HG02938 (cell line): ENCODE measurements around the gene DNAAF3.
"Not testable (repeated sequence)": the region's sequence is repeated elsewhere in the genome, so short reads cannot be mapped to it uniquely, and the experiment has no call there.

Source experiments
- ATAC-seq: cut with Tn5 transposase; IDR thresholded peaks from one replicate; pipeline ENCODE4 v1.9.1; 2021; ENCODE audit warnings: mild to moderate bottlenecking, moderate library complexity; ENCODE audit not compliant: unreplicated experiment

DNAAF3 gene

DNA sequence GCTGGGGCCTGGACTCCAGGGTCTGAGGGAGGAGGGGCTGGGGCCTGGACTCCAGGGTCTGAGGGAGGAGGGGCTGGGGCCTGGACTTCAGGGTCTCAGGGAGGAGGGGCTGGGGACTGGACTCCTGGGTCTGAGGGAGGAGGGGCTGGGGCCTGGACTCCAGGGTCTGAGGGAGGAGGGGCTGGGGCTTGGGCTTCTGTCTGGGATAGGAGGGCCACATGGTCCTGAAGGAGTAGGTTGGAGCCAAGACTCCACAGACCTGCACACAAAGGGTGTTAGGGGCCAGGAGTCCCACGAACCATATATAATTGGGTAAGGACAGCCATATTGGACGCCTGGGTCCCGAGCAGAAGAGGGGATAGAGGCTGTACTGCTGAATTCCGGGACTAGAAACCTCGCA, 10.6 kb downstream of the DNAAF3 start:
- ATAC-seq: not testable (repeated sequence)

DNA sequence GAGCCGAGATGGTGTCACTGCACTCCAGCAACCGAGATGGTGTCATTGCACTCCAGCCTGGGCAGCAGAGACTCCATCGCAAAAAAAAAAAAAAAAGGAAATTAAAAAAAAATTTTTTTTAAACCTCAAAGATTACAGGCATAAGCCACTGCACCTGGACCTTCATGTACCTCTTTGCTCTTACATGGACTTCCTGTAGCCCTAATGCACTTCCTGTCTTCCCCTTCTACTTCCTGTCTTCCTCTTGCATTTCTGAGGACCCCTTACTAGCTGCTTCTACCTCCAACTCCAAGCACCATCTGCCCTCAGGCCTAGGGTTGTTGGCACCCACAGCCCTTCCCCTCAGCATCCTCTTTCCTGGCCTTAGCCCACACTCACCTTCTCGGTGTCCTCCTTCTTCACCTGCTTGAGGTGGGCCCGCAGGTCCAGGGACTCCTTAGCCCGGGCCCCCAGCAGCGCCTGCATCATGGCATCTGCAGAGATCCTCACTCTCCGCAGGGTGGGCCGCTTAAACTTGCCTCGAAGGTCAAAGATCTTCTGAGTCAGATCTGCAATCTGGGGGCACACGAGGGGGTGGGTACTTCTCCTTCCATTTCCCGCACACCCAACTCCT, 12.7 kb downstream of the DNAAF3 start:
- ATAC-seq: no peak

DNA sequence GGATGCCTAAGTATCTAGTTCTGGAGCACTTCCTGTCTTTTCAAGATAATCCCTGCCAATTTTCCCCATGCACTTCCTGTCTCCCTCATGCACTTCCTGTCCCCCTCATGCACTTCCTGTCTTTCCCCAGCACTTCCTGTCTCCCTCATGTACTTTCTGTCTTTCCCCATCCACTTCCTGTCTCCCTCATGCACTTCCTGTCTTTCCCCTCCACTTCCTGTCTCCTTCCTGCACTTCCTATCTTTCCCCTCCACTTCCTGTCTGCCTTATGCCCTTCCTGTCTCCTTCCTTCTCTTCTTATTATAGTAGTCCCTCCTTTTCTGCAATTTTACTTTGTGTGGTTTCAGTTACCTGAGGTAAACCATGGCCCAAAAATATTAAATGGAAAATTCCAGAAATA, 14.4 kb downstream of the DNAAF3 start:
- no peak for ATAC-seq

DNA sequence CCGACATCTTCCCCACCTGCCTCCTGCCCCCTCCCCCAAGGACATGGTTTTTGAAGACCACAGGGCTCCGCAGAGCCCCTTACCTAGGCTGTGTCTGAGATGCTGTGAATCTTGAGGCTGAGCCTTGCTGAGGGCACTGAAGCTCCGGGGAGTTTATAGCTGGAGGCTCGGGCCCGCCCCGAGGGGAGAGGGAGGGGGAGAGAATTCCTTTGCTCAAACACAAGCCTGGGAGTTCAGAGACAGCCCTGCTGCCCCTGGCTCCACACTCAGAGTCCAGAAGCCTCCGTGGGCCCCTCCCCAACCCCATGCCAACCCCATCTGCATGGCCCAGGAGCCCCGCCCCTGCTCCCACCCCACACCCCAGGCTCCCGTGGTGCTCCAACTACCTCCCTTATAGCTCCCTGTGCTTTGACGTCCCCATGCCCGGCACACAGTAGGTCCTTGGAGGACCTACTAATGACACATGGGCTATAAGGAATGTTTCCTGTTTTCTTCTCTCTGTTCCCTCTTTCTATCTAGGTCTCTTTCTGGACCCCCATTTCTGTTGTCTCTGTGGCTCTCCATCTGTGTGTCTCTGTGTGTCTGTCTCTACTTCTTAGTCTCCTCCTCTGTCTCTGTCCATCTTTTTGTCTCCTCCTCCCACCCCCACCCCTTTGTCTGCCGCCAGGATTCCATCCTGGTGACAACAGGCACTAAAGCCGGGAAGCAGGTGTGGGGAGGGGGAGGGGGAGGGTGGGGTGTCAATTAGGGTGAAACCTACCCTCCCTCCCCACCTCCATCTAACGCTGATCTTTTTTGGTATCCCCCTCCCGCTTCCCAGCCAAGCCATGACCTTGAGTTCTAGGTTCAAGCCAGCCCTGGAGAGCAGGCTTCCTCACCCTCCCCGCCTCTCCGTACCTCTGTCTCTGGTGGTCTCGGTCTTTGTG, 17.1 kb downstream of the DNAAF3 start, which contains the start of gene TNNT1:
TNNT1 (minus strand) TSS at position 129 of the 926 bp plus-strand sequence. CDS start 2,049 bp downstream, outside the sequence.
- ATAC-seq: no peak

GRCh38 chr19:55147545-55148251, 18.7 kb downstream of the DNAAF3 start:
- ATAC-seq: no peak

DNA sequence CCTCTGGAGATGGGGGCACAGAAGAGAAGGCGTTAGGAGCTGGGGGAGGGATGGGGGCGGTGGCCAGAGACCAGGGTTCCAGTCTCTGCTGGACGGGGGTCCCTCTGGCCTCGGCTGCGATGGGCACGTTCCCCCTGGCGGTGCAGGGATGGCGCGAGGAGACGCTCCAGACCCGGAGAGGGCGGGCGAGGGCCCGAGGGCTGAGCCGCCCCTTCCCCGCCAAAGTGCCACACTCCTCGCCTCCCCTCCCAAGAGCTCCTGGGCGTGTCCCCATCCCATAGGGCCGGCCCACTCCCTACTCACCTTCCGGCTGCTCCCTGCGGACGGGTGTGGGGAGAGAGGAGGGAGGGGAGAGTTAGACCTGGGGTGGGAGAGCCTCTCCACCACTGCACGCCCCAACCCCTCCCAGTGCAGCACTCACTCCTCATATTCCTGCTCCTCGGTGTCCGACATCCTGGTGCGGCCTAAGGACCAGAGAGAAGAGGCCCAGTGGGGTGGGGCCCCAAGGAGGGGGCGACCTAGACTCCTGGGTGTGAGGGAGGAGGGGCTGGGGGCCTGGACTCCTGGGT, 19.6 kb downstream of the DNAAF3 start:
- no peak for ATAC-seq

GRCh38 chr19:55146078-55146704, 20.2 kb downstream of the DNAAF3 start:
- ATAC-seq: no peak

DNA sequence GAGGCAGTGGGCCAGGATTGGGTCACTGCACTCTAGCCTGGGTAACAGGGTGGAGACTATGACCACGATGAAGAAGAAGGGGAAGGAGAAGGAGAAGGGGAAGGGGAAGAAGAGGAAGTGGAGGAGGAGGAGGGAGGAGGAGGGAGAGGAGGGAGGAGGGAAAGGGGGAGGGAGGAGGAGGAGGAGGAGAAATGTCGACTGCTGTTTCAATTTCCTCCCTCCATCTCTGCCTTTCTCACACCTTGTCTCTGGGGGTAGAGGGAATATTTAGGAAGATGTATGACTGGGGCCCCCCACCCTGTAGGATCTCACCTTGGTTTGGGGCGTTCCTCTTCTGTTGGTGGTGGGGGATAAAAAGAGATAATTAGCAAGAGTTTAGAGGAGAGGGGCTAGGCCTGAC, 21.2 kb downstream of the DNAAF3 start:
- ATAC-seq: no peak

GRCh38 chr19:55141696-55142095, 24.7 kb downstream of the DNAAF3 start:
- ATAC-seq: no peak

- ATAC-seq: no peak
These were observed 28.5 kb downstream of the DNAAF3 start for GRCh38 chr19:55137915-55138314.

- no peak for ATAC-seq
These were observed 29.9 kb downstream of the DNAAF3 start for GRCh38 chr19:55136399-55137102.

DNA sequence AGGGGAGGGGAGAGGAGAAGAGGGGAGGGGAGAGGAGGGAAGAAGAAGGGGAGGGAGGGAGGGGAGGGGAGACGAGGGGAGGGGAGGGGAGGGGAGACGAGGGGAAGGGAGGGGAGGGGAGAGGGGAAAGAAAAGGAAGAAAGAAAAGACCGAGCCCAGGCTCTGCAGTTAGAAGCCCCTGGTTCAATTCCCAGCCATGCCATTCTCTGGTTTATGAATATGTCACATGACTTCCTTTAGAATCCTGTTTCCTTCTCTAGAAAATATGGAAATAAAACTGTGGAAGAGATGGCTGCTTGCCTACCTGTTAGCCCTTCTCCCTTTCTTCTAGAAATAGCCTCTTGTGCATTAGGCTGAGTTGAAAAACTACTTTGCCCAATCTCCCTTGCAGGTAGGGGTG, 31.7 kb downstream of the DNAAF3 start:
- ATAC-seq: no peak

GRCh38 chr19:55133639-55134444, 32.6 kb downstream of the DNAAF3 start:
- no peak for ATAC-seq

- no peak for ATAC-seq
These were observed 33.8 kb downstream of the DNAAF3 start for GRCh38 chr19:55132453-55133129.

- no peak for ATAC-seq
These were observed 35.0 kb downstream of the DNAAF3 start for GRCh38 chr19:55131421-55131820.

DNA sequence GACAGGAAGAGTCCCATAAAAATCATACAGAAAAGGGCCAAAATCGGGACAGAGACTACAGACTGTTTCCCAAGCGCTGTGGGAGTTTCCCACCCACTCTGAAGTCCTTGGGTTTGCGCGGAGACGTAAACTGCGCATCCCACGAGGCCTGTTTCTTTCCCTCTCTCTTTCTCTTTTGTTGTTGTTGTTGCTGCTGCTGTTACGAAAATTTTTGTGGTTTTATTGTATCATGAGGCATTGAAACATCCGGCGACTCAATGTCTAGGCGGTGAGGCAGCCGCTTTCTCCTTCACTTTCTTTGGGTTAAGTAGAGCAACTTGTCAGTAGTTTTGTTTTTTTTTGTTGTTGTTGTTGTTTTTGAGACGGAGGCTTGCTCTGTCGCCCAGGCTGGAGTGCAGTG, 47.4 kb downstream of the DNAAF3 start:
- no peak for ATAC-seq

GRCh38 chr19:55118401-55118991, 47.9 kb downstream of the DNAAF3 start:
- no peak for ATAC-seq

- ATAC-seq: peak; percentile 65
These were observed 48.6 kb downstream of the DNAAF3 start for GRCh38 chr19:55117663-55118391.
